Esophagus squamous epithelium (tissue), 5 donors: ENCODE data around the gene FLNB. TPM values are rescaled to one million over a fixed set of nuclear protein-coding genes. Genes with fewer than 3 reads are reported as not detected.

Experiments
- DNase-seq: peaks from one replicate; lab custom pipeline; 2025; lab: John Stamatoyannopoulos, UW
- H3K27ac ChIP-seq, 4 donors: fragments of 200-600 bp; sonication (generic); one replicate each; pipeline ENCODE4 v1.5.1; 2016 to 2019; ENCODE audit warnings: mild to moderate bottlenecking in 1 of 4
- H3K27me3 ChIP-seq, 4 donors: fragments of 200-600 bp; sonication (generic); 1 replicate in 3 of 4; 2 replicates in 1 of 4; pipeline versions ENCODE4 v1.5.1 to v1.6.0; 2017 to 2021; ENCODE audit warnings: antibody characterized with exemption in 1 of 4
- H3K36me3 ChIP-seq, 3 donors: fragments of 200-600 bp; sonication (generic); one replicate each; pipeline ENCODE4 v1.5.1; 2016 to 2019
- H3K4me1 ChIP-seq, 3 donors: fragments of 200-600 bp; sonication (generic); one replicate each; pipeline ENCODE4 v1.5.1; 2017 to 2019
- H3K4me3 ChIP-seq, 4 donors: fragments of 200-600 bp; sonication (generic); 1 replicate in 3 of 4; 2 replicates in 1 of 4; pipeline ENCODE4 v1.5.1; 2016 to 2019; ENCODE audit warnings: mild to moderate bottlenecking in 2 of 4, moderate library complexity in 1 of 4
- H3K9me3 ChIP-seq, 3 donors: fragments of 200-600 bp; sonication (generic); one replicate each; pipeline ENCODE4 v1.5.1; 2016 to 2019
- POLR2A ChIP-seq, 4 donors: fragments of 450-650 bp; IDR thresholded peaks; one replicate each; pipeline ENCODE4 v1.6.1; 2017; ENCODE audit warnings: antibody characterized with exemption in 4 of 4, mild to moderate bottlenecking in 4 of 4, moderate library complexity in 3 of 4
- WGBS, 2 donors: methylation state at CpG; one replicate each; pipeline ENCODE4 v1.1.5; 2018; 5-methylcytosine and 5-hydroxymethylcytosine counted together
- intact Hi-C: fragments of 100-400 bp; cut with DNase I; formaldehyde crosslinking; loops from one replicate; pipeline ENCODE4 v1.15.0; 2022
- total RNA-seq, 4 donors: library from RNA; depleted of rRNA; stranded (reverse); fragments of >200 nt; gene quantifications; one replicate each; pipeline ENCODE4 v1.1.0, GENCODE V29; 2016
- TF ChIP-seq, protein P1 (sequence below), 6 experiments: fragments of 450-650 bp in 4 of 6; fragments of 200-600 bp in 2 of 6; sonication (generic) in 2 of 6; IDR thresholded peaks; one replicate each; pipeline ENCODE4 v1.5.1; 2016 to 2019; ENCODE audit warnings: antibody characterized with exemption in 6 of 6, mild to moderate bottlenecking in 4 of 6, moderate library complexity in 4 of 6
- donor health status: DM: yes; HTN: yes; CAD: no.

Gene FLNB
- total RNA-seq, 4 donors from 2014 or later = 65.4 to 77.0 (median 71.5) TPM

DNA sequence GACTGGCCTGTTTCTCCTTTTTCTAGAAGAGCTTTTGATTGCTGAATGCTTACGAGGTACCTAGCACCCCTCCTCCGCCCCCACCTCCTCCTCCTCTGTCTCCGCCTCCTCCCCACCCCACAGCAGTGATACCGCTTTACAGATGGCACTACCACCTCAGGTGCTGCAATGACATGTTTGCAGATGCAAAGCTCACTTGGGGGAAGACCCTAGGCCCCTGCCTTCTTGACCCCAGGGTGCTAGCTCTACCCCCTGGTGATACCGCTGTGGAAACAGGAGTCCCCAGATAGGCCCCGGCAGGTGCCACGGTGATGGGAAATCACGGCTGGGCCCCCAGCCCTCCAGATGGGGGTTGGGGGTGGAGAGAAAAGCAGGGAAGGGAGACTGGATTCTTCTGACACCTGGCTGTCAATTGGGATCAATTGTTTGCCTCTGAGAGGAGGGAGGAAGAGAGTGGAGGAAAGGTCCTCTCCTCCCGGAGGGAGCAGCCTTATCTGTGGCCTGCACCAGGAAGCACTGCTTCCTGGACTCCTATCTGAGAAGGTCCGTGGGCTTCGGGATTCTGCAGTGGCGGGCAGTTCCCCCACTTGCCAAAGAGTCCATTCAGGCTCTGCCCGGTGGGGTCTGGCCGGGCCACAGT, 164.9 kb downstream of the FLNB start:
- intact Hi-C loops = loop anchor here (5.0 kb wide), 1 partner anchor 166 kb away; the partner anchor contains the start of gene FLNB
- WGBS, 2 donors = 83 to 93% methylated on average over 4 to 6 of the region's 14 CpGs
- Histone ChIP-seq H3K36me3 (peaks cover 0 to 43% (median 14%) of the 10 kb centered on the region in 3 donors), H3K27ac (peak overlapping the region in 3 of 4 donors; percentile 64 to 76 (median 68)), H3K9me3 (no peaks in the 10 kb centered on the region), H3K4me3 (no peak overlapping the region), H3K4me1 (peaks cover 0 to 55% (median 24%) of the 10 kb centered on the region in 3 donors), H3K27me3 (no peaks in the 10 kb centered on the region)
- TF ChIP-seq, protein P1, sequence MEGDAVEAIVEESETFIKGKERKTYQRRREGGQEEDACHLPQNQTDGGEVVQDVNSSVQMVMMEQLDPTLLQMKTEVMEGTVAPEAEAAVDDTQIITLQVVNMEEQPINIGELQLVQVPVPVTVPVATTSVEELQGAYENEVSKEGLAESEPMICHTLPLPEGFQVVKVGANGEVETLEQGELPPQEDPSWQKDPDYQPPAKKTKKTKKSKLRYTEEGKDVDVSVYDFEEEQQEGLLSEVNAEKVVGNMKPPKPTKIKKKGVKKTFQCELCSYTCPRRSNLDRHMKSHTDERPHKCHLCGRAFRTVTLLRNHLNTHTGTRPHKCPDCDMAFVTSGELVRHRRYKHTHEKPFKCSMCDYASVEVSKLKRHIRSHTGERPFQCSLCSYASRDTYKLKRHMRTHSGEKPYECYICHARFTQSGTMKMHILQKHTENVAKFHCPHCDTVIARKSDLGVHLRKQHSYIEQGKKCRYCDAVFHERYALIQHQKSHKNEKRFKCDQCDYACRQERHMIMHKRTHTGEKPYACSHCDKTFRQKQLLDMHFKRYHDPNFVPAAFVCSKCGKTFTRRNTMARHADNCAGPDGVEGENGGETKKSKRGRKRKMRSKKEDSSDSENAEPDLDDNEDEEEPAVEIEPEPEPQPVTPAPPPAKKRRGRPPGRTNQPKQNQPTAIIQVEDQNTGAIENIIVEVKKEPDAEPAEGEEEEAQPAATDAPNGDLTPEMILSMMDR (IDR thresholded peaks at IDR 0.05) = no peak
- no peak for DNase-seq

DNA sequence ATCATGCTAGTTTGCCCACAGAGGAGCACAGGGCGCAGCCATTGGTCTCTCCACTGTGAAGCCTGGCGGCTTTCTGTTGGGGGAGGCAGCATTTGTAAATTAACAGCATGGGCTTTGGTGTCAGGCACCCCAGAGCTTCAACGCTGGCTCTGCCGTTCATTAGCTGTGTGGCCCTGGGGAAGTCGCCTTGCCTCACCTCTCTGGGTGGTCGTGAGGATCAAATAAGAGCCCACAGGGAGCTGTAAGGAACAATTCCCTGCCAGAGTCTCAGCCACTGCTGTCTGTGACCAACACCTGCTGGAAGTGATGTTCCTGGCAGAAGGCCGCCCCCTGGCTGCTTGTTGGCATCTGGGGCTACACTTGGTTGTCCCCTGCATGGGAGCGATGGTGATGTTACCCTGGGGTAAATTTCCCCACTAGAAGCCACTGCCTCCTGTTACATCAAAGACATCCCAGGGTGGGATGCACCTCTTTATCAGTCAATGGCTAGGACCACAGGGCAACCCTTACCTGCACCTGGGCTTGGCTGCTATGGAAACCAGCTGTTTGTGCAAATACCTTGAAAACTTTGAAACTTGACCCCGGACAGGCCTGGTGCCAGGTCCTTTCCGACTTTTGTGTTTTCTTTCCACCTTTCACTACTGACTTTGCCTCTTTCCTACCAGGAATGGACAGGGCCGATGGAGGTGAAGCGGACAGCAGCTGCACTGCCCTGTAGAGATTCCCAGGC, 165.6 kb downstream of the FLNB start:
- H3K4me1 ChIP-seq = peaks cover 0 to 61% (median 31%) of the 10 kb centered on the region in 3 donors
- intact Hi-C loops = loop anchor here (5.0 kb wide), 1 partner anchor 167 kb away; the partner anchor contains the start of gene FLNB
- H3K9me3 ChIP-seq = no peaks in the 10 kb centered on the region
- no peak for DNase-seq
- H3K27ac ChIP-seq = peak overlapping the region in 3 of 4 donors; percentile 64 to 76 (median 68)
- no peaks in the 10 kb centered on the region for H3K27me3 ChIP-seq
- WGBS, 2 donors = 55 to 60% methylated on average over 4 of the region's 12 CpGs
- TF ChIP-seq POLR2A (IDR thresholded peaks at IDR 0.05) = no peak
- TF ChIP-seq, protein P1 (IDR thresholded peaks at IDR 0.05) = peak in 5 of 6 experiments; percentile 27 to 39 (median 36)
- H3K36me3 ChIP-seq = peaks cover 0 to 36% (median 14%) of the 10 kb centered on the region in 3 donors
- no peak overlapping the region for H3K4me3 ChIP-seq

GRCh38 chr3:58175187-58175436, 166.9 kb downstream of the FLNB start:
- Histone ChIP-seq H3K4me3 (no peak overlapping the region), H3K4me1 (peaks cover 0 to 59% (median 31%) of the 10 kb centered on the region in 3 donors), H3K36me3 (peaks cover 0 to 23% (median 7%) of the 10 kb centered on the region in 3 donors), H3K27me3 (no peaks in the 10 kb centered on the region), H3K9me3 (no peaks in the 10 kb centered on the region), H3K27ac (peak overlapping the region; percentile 36 to 76 (median 66))
- no peak for DNase-seq
- no peak for TF ChIP-seq POLR2A (IDR thresholded peaks at IDR 0.05)
- TF ChIP-seq, protein P1 (IDR thresholded peaks at IDR 0.05) = no peak
- intact Hi-C loops = no loop called here
- WGBS, 2 donors = 16 to 28% methylated on average over 3 of the region's 3 CpGs

DNA sequence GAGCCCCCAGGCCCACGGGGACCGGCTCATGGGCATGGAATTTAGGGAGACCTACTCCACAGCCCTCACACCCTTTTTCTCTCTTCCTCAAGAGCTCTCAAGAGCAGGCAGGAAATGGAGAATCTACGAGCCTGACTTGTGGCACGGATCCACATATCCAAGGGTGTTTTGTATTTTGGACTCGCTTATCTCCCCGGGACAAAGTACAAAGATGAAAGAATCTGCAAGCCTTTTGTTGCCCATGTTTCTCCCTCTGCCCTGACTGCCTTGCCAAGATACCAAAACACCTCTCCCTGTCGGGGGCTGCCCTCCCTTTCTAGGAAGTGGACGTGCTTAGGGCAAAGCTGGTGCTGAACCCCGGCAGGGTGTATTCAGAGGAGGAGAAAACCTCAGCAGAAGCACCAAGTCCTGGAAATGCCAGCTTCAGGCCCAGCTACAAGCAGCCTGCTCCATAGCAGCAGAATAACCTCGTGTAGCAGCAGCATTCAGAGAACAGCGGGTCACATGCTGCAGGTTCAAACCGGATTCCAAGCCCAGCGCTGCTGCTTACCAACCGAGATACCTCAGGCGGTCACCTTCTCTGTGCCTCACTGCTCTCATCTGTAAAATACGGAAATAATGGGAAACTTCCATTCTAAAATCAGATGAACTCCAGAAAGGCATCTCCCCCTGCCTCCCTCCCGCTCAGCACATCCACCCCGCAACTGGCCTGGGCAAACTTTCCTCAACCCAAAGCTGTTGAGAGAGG, 167.4 kb downstream of the FLNB start:
- no peak for TF ChIP-seq POLR2A (IDR thresholded peaks at IDR 0.05)
- TF ChIP-seq, protein P1 (IDR thresholded peaks at IDR 0.05) = no peak
- H3K4me1 ChIP-seq = peaks cover 0 to 56% (median 31%) of the 10 kb centered on the region in 3 donors
- intact Hi-C loops = no loop called here
- 4 to 39% methylated on average over 11 of the region's 18 CpGs for WGBS, 2 donors
- H3K27ac ChIP-seq = peak overlapping the region; percentile 36 to 76 (median 66)
- no peaks in the 10 kb centered on the region for H3K9me3 ChIP-seq
- DNase-seq = no peak
- no peaks in the 10 kb centered on the region for H3K27me3 ChIP-seq
- H3K36me3 ChIP-seq = peaks cover 0 to 18% (median 2%) of the 10 kb centered on the region in 3 donors
- H3K4me3 ChIP-seq = no peak overlapping the region
